SH-SY5Y (cell line): Measurements from ENCODE around the gene PDE4B.

Experiments
- GATA2 ChIP-seq: IDR thresholded peaks from 2 replicates; pipeline ENCODE4 v1.6.1; 2011; ENCODE audit warnings: mild to moderate bottlenecking, low read depth, low read length
- GATA3 ChIP-seq: IDR thresholded peaks from 2 replicates; pipeline ENCODE4 v1.6.1; 2011; ENCODE audit warnings: low read depth, mild to moderate bottlenecking, low read length, moderate library complexity

DNA sequence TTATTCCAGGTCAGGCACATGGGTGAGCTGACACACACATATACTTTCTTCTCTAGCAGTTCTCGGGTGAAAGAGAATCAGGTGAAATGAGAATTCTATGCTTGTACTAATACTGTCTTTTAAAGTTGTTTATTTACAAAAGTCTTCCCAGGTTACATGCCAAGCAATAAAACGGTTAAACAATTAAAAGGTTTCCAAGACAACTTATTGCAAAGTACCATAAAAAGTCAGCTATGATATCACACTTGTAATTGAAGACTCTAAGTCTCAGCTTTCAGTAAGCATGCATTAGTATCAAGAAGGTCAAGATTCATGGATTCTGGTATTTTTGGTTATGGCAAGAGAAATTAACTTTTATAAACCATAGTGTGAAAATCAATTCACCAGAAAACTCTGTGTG lies 171.4 kb downstream of the PDE4B start:
- TF ChIP-seq GATA2 (no peak), GATA3 (no peak)
